ENCODE measurements around the gene SPRTN. TPM values are rescaled to one million over a fixed set of nuclear protein-coding genes. Genes with fewer than 3 reads are reported as not detected.

Gene SPRTN
- total RNA-seq, 1 experiment from 2014 or later = 15.1 TPM

Other genes with a start within 250 kb of the SPRTN start
- gene TRIM67, start 176.2 kb upstream of the SPRTN start, total RNA-seq (2014; rRNA removed; shearing (Covaris generic)) = not detected in 2 replicates
- gene GNPAT, start 97.1 kb upstream of the SPRTN start, total RNA-seq (2014; rRNA removed; shearing (Covaris generic)) = 64.1 and 74.0 TPM in 2 replicates
- 9.8 and 10.3 TPM in 2 replicates for gene EXOC8, start 441 bp upstream of the SPRTN start, total RNA-seq (2014; rRNA removed; shearing (Covaris generic))
- 34.2 and 40.1 TPM in 2 replicates for gene EGLN1, start 84.0 kb downstream of the SPRTN start, total RNA-seq (2014; rRNA removed; shearing (Covaris generic))
- 36.3 and 39.4 TPM in 2 replicates for gene TSNAX, start 190.4 kb downstream of the SPRTN start, total RNA-seq (2014; rRNA removed; shearing (Covaris generic))

Measured in RPMI7951 (cell line).